Measurements from ENCODE around the gene WLS.

WLS gene

DNA sequence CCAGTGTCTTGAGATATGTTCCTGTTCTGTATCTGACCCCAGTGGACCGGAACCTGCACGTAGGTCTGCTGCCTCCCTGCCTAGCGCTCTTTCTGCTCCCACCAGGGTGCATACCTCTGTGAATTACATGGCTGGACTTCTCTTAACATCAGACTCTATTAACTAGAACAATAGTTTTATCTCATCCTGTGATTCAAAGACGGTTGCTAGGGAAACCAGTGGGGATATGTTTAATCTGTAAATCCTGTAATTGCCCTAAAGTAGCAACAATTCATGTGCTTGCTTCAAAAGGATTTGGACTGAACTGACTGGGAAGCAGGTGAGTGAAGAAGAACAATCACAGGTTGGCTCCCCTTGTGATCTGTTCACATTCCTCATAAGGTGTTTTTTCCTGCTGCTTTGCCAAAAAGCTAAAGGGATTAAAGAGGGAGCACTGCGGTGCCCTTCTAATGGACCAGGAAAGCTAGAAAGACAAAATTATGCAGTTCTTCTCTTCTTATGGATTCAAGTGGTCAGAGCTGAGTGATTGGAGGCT lies 129.2 kb downstream of the WLS start:
- no peak for DNase-seq

DNA sequence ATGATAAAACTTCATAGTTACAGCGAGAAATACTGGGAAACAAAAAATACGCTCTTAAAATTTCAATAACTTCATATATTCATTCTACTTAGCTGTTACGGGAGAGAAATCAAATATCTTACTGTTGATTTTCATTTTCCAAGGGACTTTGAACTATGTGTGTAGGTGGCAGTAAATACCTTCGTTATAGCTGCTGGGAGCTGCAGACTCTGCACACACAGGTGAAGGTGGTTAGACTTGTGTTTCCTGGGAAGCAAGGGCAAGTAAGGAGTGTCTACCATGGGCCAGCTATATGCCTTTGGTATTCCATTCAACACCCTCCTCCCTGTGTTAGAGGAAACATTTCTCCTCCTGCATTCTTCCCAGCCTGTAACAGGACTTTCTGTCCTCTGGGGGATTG lies 130.5 kb downstream of the WLS start:
- no peak for DNase-seq

DNA sequence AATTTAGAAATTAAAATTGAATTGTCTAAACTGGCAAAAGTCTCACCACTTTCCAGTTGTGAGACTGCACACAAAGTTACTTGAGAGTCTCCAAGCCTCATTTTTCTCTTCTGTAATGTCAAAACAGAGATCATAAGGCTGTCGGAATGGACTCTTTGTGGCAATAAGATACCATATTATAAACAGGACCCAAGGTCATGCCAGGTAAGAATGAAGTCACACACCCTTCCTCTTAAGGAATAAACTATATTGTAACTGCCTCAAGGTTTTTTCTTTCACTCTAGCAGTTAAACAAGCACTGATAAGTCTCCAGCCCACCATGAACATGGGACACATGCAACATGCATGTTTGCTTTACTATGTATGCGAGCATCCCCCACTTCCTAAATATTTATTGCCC lies 131.8 kb downstream of the WLS start:
- no peak for DNase-seq

DNA sequence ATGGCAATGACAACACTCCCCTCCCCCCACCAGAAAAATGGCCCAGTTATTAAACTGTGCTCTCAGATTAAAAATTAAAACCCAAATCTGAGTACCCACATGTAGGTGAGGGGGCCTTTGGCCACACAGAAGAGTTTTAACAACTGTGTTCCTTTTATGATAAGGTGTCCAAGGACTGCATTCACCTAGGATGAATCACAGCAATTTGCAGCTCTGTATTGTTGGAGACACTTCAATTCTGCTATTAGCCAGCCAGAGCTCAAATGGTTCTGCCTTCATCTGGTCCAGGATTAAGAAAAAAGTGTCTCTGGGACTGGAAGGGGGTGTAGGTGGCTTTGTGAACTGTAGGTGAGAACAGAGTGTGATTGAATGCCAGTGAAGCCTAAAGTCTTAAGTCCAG lies 138.6 kb downstream of the WLS start:
- DNase-seq: no peak

DNA sequence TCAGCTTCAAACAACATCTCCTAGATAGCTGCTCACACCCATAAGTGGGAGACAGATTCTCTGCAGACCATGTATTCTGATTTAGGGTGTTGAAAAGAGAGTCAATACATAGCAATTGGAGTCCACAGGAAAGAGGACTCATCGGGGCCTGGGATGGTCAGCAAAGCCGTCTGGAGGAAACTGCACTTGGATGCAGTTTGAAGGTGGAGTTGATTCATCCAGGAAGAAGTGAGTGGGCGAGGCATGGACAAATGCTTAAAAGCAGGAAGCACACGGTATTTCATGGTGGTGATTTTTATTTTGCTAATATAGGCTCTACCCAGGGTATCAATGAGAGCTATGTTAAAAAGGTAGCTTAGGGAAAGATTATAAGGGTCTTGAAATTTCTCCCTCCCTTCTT lies 145.1 kb downstream of the WLS start:
- DNase-seq: no peak

DNA sequence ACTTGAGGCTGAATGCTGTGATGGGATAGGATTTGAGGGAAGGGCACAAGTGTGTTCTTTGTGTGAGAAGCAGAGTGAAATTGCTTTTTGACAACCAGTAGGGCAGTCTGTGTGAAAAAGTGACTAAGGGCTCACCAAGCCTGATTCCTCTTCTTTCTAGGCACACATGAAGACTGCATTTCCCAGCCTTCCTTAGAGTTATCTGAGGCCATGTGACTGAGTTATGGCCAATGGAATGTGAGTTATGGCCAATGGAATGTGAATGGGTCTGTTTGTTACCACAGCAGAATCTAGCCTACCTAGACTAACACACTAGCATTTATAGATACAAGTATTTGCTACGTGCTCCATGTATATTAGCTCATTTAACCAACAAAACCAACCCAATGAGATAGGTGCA lies 146.6 kb downstream of the WLS start:
- DNase-seq: no peak

DNA sequence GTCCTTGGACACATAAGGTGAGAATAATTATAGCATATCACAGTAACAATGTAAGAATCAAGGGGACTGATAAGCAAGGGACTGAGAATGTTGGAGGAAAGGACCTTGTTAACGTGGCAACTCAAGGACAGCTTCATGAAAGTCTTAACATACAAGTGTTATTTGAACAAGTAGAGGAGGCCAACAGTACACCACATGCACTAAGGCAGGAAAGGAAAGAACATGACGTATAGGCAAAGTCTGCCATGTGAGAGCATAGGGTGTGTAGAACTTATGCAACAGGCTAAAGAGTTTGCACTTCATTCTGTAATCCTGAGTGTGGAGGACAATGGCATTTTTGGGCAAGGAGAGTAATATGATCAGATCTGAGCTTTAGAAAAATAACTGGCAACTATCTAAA lies 148.6 kb downstream of the WLS start:
- no peak for DNase-seq

DNA sequence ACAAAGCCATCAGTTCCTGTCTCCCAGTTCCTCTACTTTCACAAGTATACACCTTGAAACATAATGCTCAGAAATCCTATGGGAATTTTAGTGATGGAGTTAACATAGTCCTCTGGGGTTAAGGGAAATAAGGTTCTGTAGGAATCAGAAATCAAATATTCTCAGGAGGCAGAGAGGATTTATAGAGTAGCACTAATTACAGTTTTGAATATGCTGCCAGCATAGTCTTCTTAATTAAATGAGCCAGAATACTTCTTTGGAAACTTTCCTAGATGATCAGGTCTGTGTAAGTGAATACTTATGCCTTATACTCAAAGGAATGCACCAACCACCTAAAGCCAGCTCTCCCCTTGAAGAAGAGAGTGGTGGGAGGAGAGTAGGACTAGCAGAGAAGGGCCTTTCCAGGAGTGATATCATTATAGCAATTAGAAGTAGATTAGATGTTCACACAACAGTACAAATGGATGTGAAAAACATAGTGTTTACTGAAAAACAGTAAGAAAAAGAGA lies 150.5 kb downstream of the WLS start:
- no peak for DNase-seq

DNA sequence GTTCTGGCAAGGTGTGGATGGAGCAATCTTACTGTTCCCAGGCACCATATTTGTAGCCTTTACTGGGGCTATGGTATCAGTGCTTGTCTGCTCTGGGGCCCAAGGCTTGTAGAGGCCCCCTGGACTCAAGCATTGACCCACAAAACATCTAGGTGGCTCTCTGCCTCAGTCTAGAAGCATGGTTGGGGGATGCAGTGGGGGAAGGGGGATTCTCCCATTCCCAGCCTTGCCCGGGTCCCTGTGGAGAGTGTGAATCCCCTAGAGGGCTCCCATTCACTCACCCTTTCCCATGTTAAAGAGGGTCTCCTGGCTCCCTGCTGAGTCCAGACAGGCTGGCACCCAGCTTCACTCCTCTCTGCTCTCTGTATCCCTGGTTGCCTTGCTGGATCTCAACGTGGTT lies 153.7 kb downstream of the WLS start:
- no peak for DNase-seq
